ENCODE results near the gene SECISBP2L.

GRCh38 chr15:49040151-49040550 lies 6.1 kb downstream of the SECISBP2L start:
- TF ChIP-seq SNAI2 (CRISPR knock-in tag; IDR thresholded peaks at IDR 0.05) (no peak), PPARA (CRISPR knock-in tag; IDR thresholded peaks at IDR 0.05; ENCODE audit: borderline replicate concordance) (no peak), CREB5 (CRISPR knock-in tag; IDR thresholded peaks at IDR 0.05; ENCODE audit: low read depth) (no peak), ZFP3 (CRISPR knock-in tag; IDR thresholded peaks at IDR 0.05) (no peak), ZFP30 (CRISPR knock-in tag; IDR thresholded peaks at IDR 0.05) (no peak), ZNF70 (CRISPR knock-in tag; IDR thresholded peaks at IDR 0.05) (no peak), RARB (CRISPR knock-in tag; IDR thresholded peaks at IDR 0.05) (no peak), GLIS3 (CRISPR knock-in tag; IDR thresholded peaks at IDR 0.05) (no peak)
